GM12865 (cell line): ENCODE results near the gene TMX3.

Source experiments
- DNase-seq: peaks from one replicate; pipeline ENCODE4 v3.0.0; 2010; ENCODE audit warnings: low read depth
- H3K4me3 ChIP-seq: 2 replicates; pipeline ENCODE4 v1.5.1; 2011; ENCODE audit warnings: mild to moderate bottlenecking, low read depth, low read length, control low read depth
- CTCF ChIP-seq: IDR thresholded peaks from 2 replicates; pipeline ENCODE4 v1.5.1; 2011; ENCODE audit warnings: low read length, control low read depth, low read depth, inconsistent platforms; ENCODE audit not compliant: insufficient read depth; ENCODE audit errors: missing control alignments

TMX3 gene

GRCh38 chr18:68739462-68739861 lies 24.6 kb upstream of the TMX3 start:
- H3K4me3 ChIP-seq, result no peak overlapping the region
- TF ChIP-seq CTCF, result no peak
- no peak for DNase-seq

GRCh38 chr18:68738564-68738963 lies 23.7 kb upstream of the TMX3 start:
- no peak overlapping the region for H3K4me3 ChIP-seq
- DNase-seq, result no peak
- no peak for TF ChIP-seq CTCF

- DNase-seq, result peak; percentile 55
- no peak overlapping the region for H3K4me3 ChIP-seq
- peak; percentile 68 for TF ChIP-seq CTCF
These were observed 20.8 kb upstream of the TMX3 start for GRCh38 chr18:68735483-68736343.

GRCh38 chr18:68734308-68734707 lies 19.4 kb upstream of the TMX3 start:
- no peak overlapping the region for H3K4me3 ChIP-seq
- no peak for DNase-seq
- no peak for TF ChIP-seq CTCF

- no peak overlapping the region for H3K4me3 ChIP-seq
- no peak for TF ChIP-seq CTCF
- DNase-seq, result no peak
These were observed 18.8 kb upstream of the TMX3 start for GRCh38 chr18:68733707-68734106.

- TF ChIP-seq CTCF, result no peak
- DNase-seq, result no peak
- H3K4me3 ChIP-seq, result no peak overlapping the region
These were observed 13.3 kb upstream of the TMX3 start for GRCh38 chr18:68728081-68728700.
